ENCODE results near the gene FSHR.

FSHR gene

GRCh38 chr2:49164729-49165128 is 10.4 kb upstream of the FSHR start:
- no peak overlapping the region for H3K27ac Mint-ChIP-seq (ENCODE audit: low read depth)

GRCh38 chr2:49162151-49162550 is 7.8 kb upstream of the FSHR start:
- ATAC-seq (replicated peaks; ENCODE audit: extremely low read depth, poor library complexity, severe bottlenecking) (no peak), DNase-seq (ENCODE audit: low spot score in 2 of 2) (no peak)
- Mint-ChIP-seq H3K36me3 (ENCODE audit: insufficient read depth) (no peaks in the 10 kb centered on the region), H3K27ac (ENCODE audit: low read depth) (no peak overlapping the region), H3K27me3 (no peaks in the 10 kb centered on the region), H3K4me1 (no peaks in the 10 kb centered on the region), H3K9me3 (peaks cover 14% of the 10 kb centered on the region), H3K4me3 (no peak overlapping the region)

More at GRCh38 chr2:49164729-49165128, 10.4 kb upstream of the FSHR start:
- Mint-ChIP-seq H3K36me3 (ENCODE audit: insufficient read depth) (no peaks in the 10 kb centered on the region), H3K27me3 (no peaks in the 10 kb centered on the region), H3K9me3 (peaks cover 21% of the 10 kb centered on the region), H3K4me1 (no peaks in the 10 kb centered on the region), H3K4me3 (no peak overlapping the region)
- DNase-seq (ENCODE audit: low spot score in 2 of 2): no peak
- no peak for ATAC-seq (replicated peaks; ENCODE audit: extremely low read depth, poor library complexity, severe bottlenecking)

- no peak for ATAC-seq (replicated peaks; ENCODE audit: extremely low read depth, poor library complexity, severe bottlenecking)
- Mint-ChIP-seq H3K36me3 (ENCODE audit: insufficient read depth) (peaks cover 2% of the 10 kb centered on the region), H3K4me1 (no peaks in the 10 kb centered on the region), H3K9me3 (no peaks in the 10 kb centered on the region), H3K27ac (ENCODE audit: low read depth) (no peak overlapping the region), H3K4me3 (no peak overlapping the region), H3K27me3 (no peaks in the 10 kb centered on the region)
- no peak for DNase-seq (ENCODE audit: low spot score in 2 of 2)
Measured at GRCh38 chr2:49154891-49155290, 576 bp upstream of the FSHR start.

- DNase-seq (ENCODE audit: low spot score in 2 of 2) (no peak), ATAC-seq (replicated peaks; ENCODE audit: extremely low read depth, poor library complexity, severe bottlenecking) (no peak)
- H3K27me3 Mint-ChIP-seq: no peaks in the 10 kb centered on the region
- H3K36me3 Mint-ChIP-seq (ENCODE audit: insufficient read depth): peaks cover 2% of the 10 kb centered on the region
- H3K27ac Mint-ChIP-seq (ENCODE audit: low read depth): no peak overlapping the region
- peaks cover 6% of the 10 kb centered on the region for H3K9me3 Mint-ChIP-seq
- no peaks in the 10 kb centered on the region for H3K4me1 Mint-ChIP-seq
- no peak overlapping the region for H3K4me3 Mint-ChIP-seq
Measured at GRCh38 chr2:49153252-49153651, 1.1 kb downstream of the FSHR start.

GRCh38 chr2:49152824-49153223 is 1.5 kb downstream of the FSHR start:
- Mint-ChIP-seq H3K27ac (ENCODE audit: low read depth) (no peak overlapping the region), H3K4me1 (no peaks in the 10 kb centered on the region), H3K27me3 (no peaks in the 10 kb centered on the region)

GRCh38 chr2:49146401-49146800 is 7.9 kb downstream of the FSHR start:
- Mint-ChIP-seq H3K27ac (ENCODE audit: low read depth) (no peak overlapping the region), H3K4me1 (no peaks in the 10 kb centered on the region), H3K27me3 (no peaks in the 10 kb centered on the region), H3K36me3 (ENCODE audit: insufficient read depth) (no peaks in the 10 kb centered on the region), H3K9me3 (peaks cover 12% of the 10 kb centered on the region), H3K4me3 (no peak overlapping the region)
- ATAC-seq (replicated peaks; ENCODE audit: extremely low read depth, poor library complexity, severe bottlenecking) (no peak), DNase-seq (ENCODE audit: low spot score in 2 of 2) (no peak)

More at GRCh38 chr2:49152824-49153223, 1.5 kb downstream of the FSHR start:
- ATAC-seq (replicated peaks; ENCODE audit: extremely low read depth, poor library complexity, severe bottlenecking) (no peak), DNase-seq (ENCODE audit: low spot score in 2 of 2) (no peak)
- H3K36me3 Mint-ChIP-seq (ENCODE audit: insufficient read depth): peaks cover 2% of the 10 kb centered on the region
- no peak overlapping the region for H3K4me3 Mint-ChIP-seq
- H3K9me3 Mint-ChIP-seq: peaks cover 8% of the 10 kb centered on the region

- H3K27ac Mint-ChIP-seq (ENCODE audit: low read depth): no peak overlapping the region
- no peaks in the 10 kb centered on the region for H3K36me3 Mint-ChIP-seq (ENCODE audit: insufficient read depth)
- H3K9me3 Mint-ChIP-seq: peaks cover 11% of the 10 kb centered on the region
- ATAC-seq (replicated peaks; ENCODE audit: extremely low read depth, poor library complexity, severe bottlenecking) (no peak), DNase-seq (ENCODE audit: low spot score in 2 of 2) (no peak)
- H3K4me1 Mint-ChIP-seq: no peaks in the 10 kb centered on the region
- no peaks in the 10 kb centered on the region for H3K27me3 Mint-ChIP-seq
- no peak overlapping the region for H3K4me3 Mint-ChIP-seq
Measured at GRCh38 chr2:49131801-49132200, 22.5 kb downstream of the FSHR start.

- no peak for DNase-seq (ENCODE audit: low spot score in 2 of 2)
- ATAC-seq (replicated peaks; ENCODE audit: extremely low read depth, poor library complexity, severe bottlenecking): no peak
- Mint-ChIP-seq H3K4me3 (no peak overlapping the region), H3K27ac (ENCODE audit: low read depth) (no peak overlapping the region), H3K9me3 (peaks cover 19% of the 10 kb centered on the region), H3K27me3 (no peaks in the 10 kb centered on the region), H3K36me3 (ENCODE audit: insufficient read depth) (no peaks in the 10 kb centered on the region), H3K4me1 (no peaks in the 10 kb centered on the region)
Measured at GRCh38 chr2:49129034-49129433, 25.3 kb downstream of the FSHR start.

GRCh38 chr2:49123600-49123999 is 30.7 kb downstream of the FSHR start:
- H3K27ac Mint-ChIP-seq (ENCODE audit: low read depth): no peak overlapping the region
- DNase-seq (ENCODE audit: low spot score in 2 of 2) (no peak), ATAC-seq (replicated peaks; ENCODE audit: extremely low read depth, poor library complexity, severe bottlenecking) (no peak)
- H3K36me3 Mint-ChIP-seq (ENCODE audit: insufficient read depth): no peaks in the 10 kb centered on the region
- peaks cover 14% of the 10 kb centered on the region for H3K9me3 Mint-ChIP-seq
- no peaks in the 10 kb centered on the region for H3K27me3 Mint-ChIP-seq
- H3K4me3 Mint-ChIP-seq: no peak overlapping the region
- H3K4me1 Mint-ChIP-seq: no peaks in the 10 kb centered on the region

GRCh38 chr2:49122107-49122506 is 32.2 kb downstream of the FSHR start:
- Mint-ChIP-seq H3K9me3 (peaks cover 21% of the 10 kb centered on the region), H3K27ac (ENCODE audit: low read depth) (no peak overlapping the region), H3K4me3 (no peak overlapping the region), H3K27me3 (no peaks in the 10 kb centered on the region), H3K36me3 (ENCODE audit: insufficient read depth) (no peaks in the 10 kb centered on the region), H3K4me1 (no peaks in the 10 kb centered on the region)
- no peak for DNase-seq (ENCODE audit: low spot score in 2 of 2)
- no peak for ATAC-seq (replicated peaks; ENCODE audit: extremely low read depth, poor library complexity, severe bottlenecking)

- DNase-seq (ENCODE audit: low spot score in 2 of 2): no peak
- no peaks in the 10 kb centered on the region for H3K4me1 Mint-ChIP-seq
- ATAC-seq (replicated peaks; ENCODE audit: extremely low read depth, poor library complexity, severe bottlenecking): no peak
- H3K27me3 Mint-ChIP-seq: no peaks in the 10 kb centered on the region
- no peak overlapping the region for H3K4me3 Mint-ChIP-seq
- H3K36me3 Mint-ChIP-seq (ENCODE audit: insufficient read depth): no peaks in the 10 kb centered on the region
- no peak overlapping the region for H3K27ac Mint-ChIP-seq (ENCODE audit: low read depth)
- H3K9me3 Mint-ChIP-seq: peaks cover 22% of the 10 kb centered on the region
Measured at GRCh38 chr2:49113046-49113445, 41.3 kb downstream of the FSHR start.

GRCh38 chr2:49111456-49111855 is 42.9 kb downstream of the FSHR start:
- Mint-ChIP-seq H3K27ac (ENCODE audit: low read depth) (no peak overlapping the region), H3K36me3 (ENCODE audit: insufficient read depth) (no peaks in the 10 kb centered on the region), H3K4me1 (no peaks in the 10 kb centered on the region), H3K4me3 (no peak overlapping the region), H3K9me3 (peaks cover 22% of the 10 kb centered on the region), H3K27me3 (no peaks in the 10 kb centered on the region)
- ATAC-seq (replicated peaks; ENCODE audit: extremely low read depth, poor library complexity, severe bottlenecking): no peak
- DNase-seq (ENCODE audit: low spot score in 2 of 2): no peak

- H3K27ac Mint-ChIP-seq (ENCODE audit: low read depth): no peak overlapping the region
- no peaks in the 10 kb centered on the region for H3K27me3 Mint-ChIP-seq
- ATAC-seq (replicated peaks; ENCODE audit: extremely low read depth, poor library complexity, severe bottlenecking) (no peak), DNase-seq (ENCODE audit: low spot score in 2 of 2) (no peak)
- no peaks in the 10 kb centered on the region for H3K4me1 Mint-ChIP-seq
- H3K36me3 Mint-ChIP-seq (ENCODE audit: insufficient read depth): no peaks in the 10 kb centered on the region
- peaks cover 26% of the 10 kb centered on the region for H3K9me3 Mint-ChIP-seq
- H3K4me3 Mint-ChIP-seq: no peak overlapping the region
Measured at GRCh38 chr2:49111006-49111405, 43.3 kb downstream of the FSHR start.

GRCh38 chr2:49110571-49110970 is 43.7 kb downstream of the FSHR start:
- DNase-seq (ENCODE audit: low spot score in 2 of 2) (no peak), ATAC-seq (replicated peaks; ENCODE audit: extremely low read depth, poor library complexity, severe bottlenecking) (no peak)
- Mint-ChIP-seq H3K4me1 (no peaks in the 10 kb centered on the region), H3K36me3 (ENCODE audit: insufficient read depth) (no peaks in the 10 kb centered on the region), H3K27ac (ENCODE audit: low read depth) (no peak overlapping the region), H3K27me3 (no peaks in the 10 kb centered on the region), H3K9me3 (peaks cover 24% of the 10 kb centered on the region), H3K4me3 (no peak overlapping the region)

Measured in central memory CD8-positive, alpha-beta T cell (primary cell).